HEK293 (cell line): ENCODE measurements around the gene DPP6.
"Not testable (repeated sequence)": the region's sequence is repeated elsewhere in the genome, so short reads cannot be mapped to it uniquely, and the experiment has no call there.

Source experiments
- GLIS2 ChIP-seq: fragments of 450-650 bp; formaldehyde crosslinking; IDR thresholded peaks from 2 replicates; pipeline ENCODE4 v1.5.1; 2016; ENCODE audit warnings: missing biosample characterization, missing genetic modification characterization
- PRDM6 ChIP-seq: fragments of 450-650 bp; formaldehyde crosslinking; IDR thresholded peaks from 2 replicates; pipeline ENCODE4 v1.5.1; 2017; ENCODE audit warnings: missing biosample characterization, missing genetic modification characterization

- TF ChIP-seq PRDM6, GLIS2 (tag by site-specific recombination): not testable (repeated sequence)
These were observed 39.9 kb downstream of the DPP6 start for GRCh38 chr7:154092093-154092492.
